HG02870 (cell line): Measurements from ENCODE around the gene AKAP6.
"Not testable (repeated sequence)": the region's sequence is repeated elsewhere in the genome, so short reads cannot be mapped to it uniquely, and the experiment has no call there.

ENCODE experiments used
- ATAC-seq: cut with Tn5 transposase; IDR thresholded peaks from one replicate; pipeline ENCODE4 v1.9.1; 2021; ENCODE audit warnings: mild to moderate bottlenecking, moderate library complexity; ENCODE audit not compliant: unreplicated experiment

AKAP6 gene

GRCh38 chr14:32370714-32371113 lies 41.6 kb downstream of the AKAP6 start:
- ATAC-seq = peak; percentile 39

GRCh38 chr14:32372154-32372553 lies 43.1 kb downstream of the AKAP6 start:
- no peak for ATAC-seq

- not testable (repeated sequence) for ATAC-seq
Observed at GRCh38 chr14:32373174-32373573, 44.1 kb downstream of the AKAP6 start.

GRCh38 chr14:32374155-32374554 lies 45.1 kb downstream of the AKAP6 start:
- no peak for ATAC-seq

- ATAC-seq = peak; percentile 57
Observed at GRCh38 chr14:32375663-32376062, 46.6 kb downstream of the AKAP6 start.

- no peak for ATAC-seq
Observed at GRCh38 chr14:32377046-32377646, 48.0 kb downstream of the AKAP6 start.

GRCh38 chr14:32378284-32378683 lies 49.2 kb downstream of the AKAP6 start:
- ATAC-seq = no peak

- ATAC-seq = no peak
Observed at GRCh38 chr14:32379447-32379846, 50.3 kb downstream of the AKAP6 start.

- ATAC-seq = no peak
Observed at GRCh38 chr14:32381869-32382268, 52.8 kb downstream of the AKAP6 start.

- no peak for ATAC-seq
Observed at GRCh38 chr14:32382704-32383103, 53.6 kb downstream of the AKAP6 start.

GRCh38 chr14:32383364-32384009 lies 54.4 kb downstream of the AKAP6 start:
- ATAC-seq = no peak

GRCh38 chr14:32384464-32384863 lies 55.4 kb downstream of the AKAP6 start:
- no peak for ATAC-seq

- not testable (repeated sequence) for ATAC-seq
Observed at GRCh38 chr14:32387295-32387694, 58.2 kb downstream of the AKAP6 start.

GRCh38 chr14:32393119-32393518 lies 64.0 kb downstream of the AKAP6 start:
- ATAC-seq = no peak

GRCh38 chr14:32394038-32394437 lies 64.9 kb downstream of the AKAP6 start:
- ATAC-seq = no peak

- ATAC-seq = no peak
Observed at GRCh38 chr14:32396885-32397284, 67.8 kb downstream of the AKAP6 start.

- ATAC-seq = no peak
Observed at GRCh38 chr14:32397861-32398640, 69.0 kb downstream of the AKAP6 start.

GRCh38 chr14:32399920-32400319 lies 70.8 kb downstream of the AKAP6 start:
- no peak for ATAC-seq

GRCh38 chr14:32400480-32400879 lies 71.4 kb downstream of the AKAP6 start:
- ATAC-seq = no peak

- no peak for ATAC-seq
Observed at GRCh38 chr14:32403021-32403420, 73.9 kb downstream of the AKAP6 start.

GRCh38 chr14:32403688-32404087 lies 74.6 kb downstream of the AKAP6 start:
- no peak for ATAC-seq
